HepG2 (cell line): ENCODE results near the gene PFN1. TPM values are rescaled to one million over a fixed set of nuclear protein-coding genes. Genes with fewer than 3 reads are reported as not detected.

Experiments used
- ATAD3A ChIP-seq: sonication (generic); formaldehyde crosslinking; IDR thresholded peaks from 2 replicates; pipeline ENCODE4 v1.4.0; 2020; ENCODE audit warnings: missing genetic modification reagents
- BHLHE40 ChIP-seq: IDR thresholded peaks from 2 replicates; pipeline ENCODE4 v1.6.1; 2011; ENCODE audit warnings: low read length, improper control_type of control experiment
- CAMTA2 ChIP-seq: sonication (generic); formaldehyde crosslinking; IDR thresholded peaks from 2 replicates; pipeline ENCODE4 v1.4.0; 2020; ENCODE audit warnings: mild to moderate bottlenecking, missing genetic modification reagents, borderline replicate concordance
- HDAC1 ChIP-seq: sonication (generic); formaldehyde crosslinking; IDR thresholded peaks from 2 replicates; pipeline ENCODE4 v1.5.1; 2020; ENCODE audit warnings: mild to moderate bottlenecking, missing genetic modification reagents
- HNF4A ChIP-seq: sonication (generic); formaldehyde crosslinking; IDR thresholded peaks from 2 replicates; pipeline ENCODE4 v1.4.0; 2020; ENCODE audit warnings: missing genetic modification reagents
- HNRNPL ChIP-seq: fragments of 200-400 bp; formaldehyde crosslinking; IDR thresholded peaks from 2 replicates; pipeline ENCODE4 v1.6.1; 2017; ENCODE audit warnings: mild to moderate bottlenecking, low read depth, low read length
- NRL ChIP-seq: sonication (generic); formaldehyde crosslinking; IDR thresholded peaks from 2 replicates; pipeline ENCODE4 v1.5.0; 2020; ENCODE audit warnings: missing genetic modification reagents, mild to moderate bottlenecking, moderate library complexity, borderline replicate concordance
- RXRA ChIP-seq: sonication (generic); formaldehyde crosslinking; IDR thresholded peaks from 2 replicates; pipeline ENCODE4 v1.5.1; 2020; ENCODE audit warnings: missing genetic modification reagents
- SNAI1 ChIP-seq: sonication (generic); formaldehyde crosslinking; IDR thresholded peaks from 2 replicates; pipeline ENCODE4 v1.5.0; 2020; ENCODE audit warnings: mild to moderate bottlenecking, missing genetic modification reagents, borderline replicate concordance
- TAF1 ChIP-seq: sonication (generic); formaldehyde crosslinking; IDR thresholded peaks from 2 replicates; pipeline ENCODE4 v1.4.0; 2020; ENCODE audit warnings: missing genetic modification reagents
- TARDBP ChIP-seq: sonication (generic); formaldehyde crosslinking; IDR thresholded peaks from 2 replicates; pipeline ENCODE4 v1.8.0; 2022; ENCODE audit warnings: mild to moderate bottlenecking, missing genetic modification reagents
- ZBTB21 ChIP-seq: sonication (generic); formaldehyde crosslinking; IDR thresholded peaks from 2 replicates; pipeline ENCODE4 v1.4.0; 2020; ENCODE audit warnings: missing genetic modification reagents
- ZKSCAN5 ChIP-seq: sonication (generic); formaldehyde crosslinking; IDR thresholded peaks from 2 replicates; pipeline ENCODE4 v1.5.1; 2020; ENCODE audit warnings: mild to moderate bottlenecking, missing genetic modification reagents
- ZNF160 ChIP-seq: sonication (generic); formaldehyde crosslinking; IDR thresholded peaks from 2 replicates; pipeline ENCODE4 v1.8.0; 2022; ENCODE audit warnings: mild to moderate bottlenecking, inconsistent platforms, missing genetic modification reagents
- ZNF263 ChIP-seq: sonication (generic); formaldehyde crosslinking; IDR thresholded peaks from 2 replicates; pipeline ENCODE4 v1.4.0; 2020; ENCODE audit warnings: missing genetic modification reagents
- ZNF644 ChIP-seq: IDR thresholded peaks from 2 replicates; pipeline ENCODE4 v1.6.1; 2016; ENCODE audit warnings: low read depth
- ZNF772 ChIP-seq: sonication (generic); formaldehyde crosslinking; IDR thresholded peaks from 2 replicates; pipeline ENCODE4 v1.5.0; 2020; ENCODE audit warnings: mild to moderate bottlenecking, missing genetic modification reagents
- ZSCAN30 ChIP-seq: sonication (generic); formaldehyde crosslinking; IDR thresholded peaks from 2 replicates; pipeline ENCODE4 v1.5.0; 2020; ENCODE audit warnings: mild to moderate bottlenecking, missing genetic modification reagents
- polyA plus RNA-seq, 8 experiments: library from polyadenylated mRNA; depleted of rRNA in 3 of 8; stranded (reverse) in 7 of 8; unstranded in 1 of 8; fragments of >200 nt; fragmentation: Illumina TruSeq in 4 of 8; extraction: Trizol in 4 of 8; gene quantifications; 2 replicates each; pipeline versions ENCODE4 v1.2.1 to v1.2.3, GENCODE V29; 2011 to 2016; ENCODE audit warnings: low read depth in 4 of 8, missing spikeins in 1 of 8, mixed read lengths in 1 of 8; ENCODE audit not compliant: insufficient read depth in 1 of 8
- total RNA-seq, 5 experiments: library from RNA; depleted of rRNA; stranded (reverse); fragments of >200 nt; fragmentation: Illumina TruSeq; extraction: Trizol; gene quantifications; 2 replicates each; pipeline ENCODE4 v1.2.3, GENCODE V29; 2016; ENCODE audit warnings: low read depth in 1 of 5
- TF ChIP-seq, protein P1 (sequence below): IDR thresholded peaks from 2 replicates; pipeline ENCODE4 v1.6.1; 2016; ENCODE audit warnings: low read depth, control low read depth
- TF ChIP-seq, protein P2 (sequence below): sonication (generic); formaldehyde crosslinking; IDR thresholded peaks from 2 replicates; pipeline ENCODE4 v1.4.0; 2020; ENCODE audit warnings: missing genetic modification reagents, borderline replicate concordance

The PFN1 gene
- total and polyA plus RNA-seq, 2 of the 13 experiments (the other 11 are each of a cell fraction or from before 2014, with no cell fraction given): 494 to 613 TPM

DNA sequence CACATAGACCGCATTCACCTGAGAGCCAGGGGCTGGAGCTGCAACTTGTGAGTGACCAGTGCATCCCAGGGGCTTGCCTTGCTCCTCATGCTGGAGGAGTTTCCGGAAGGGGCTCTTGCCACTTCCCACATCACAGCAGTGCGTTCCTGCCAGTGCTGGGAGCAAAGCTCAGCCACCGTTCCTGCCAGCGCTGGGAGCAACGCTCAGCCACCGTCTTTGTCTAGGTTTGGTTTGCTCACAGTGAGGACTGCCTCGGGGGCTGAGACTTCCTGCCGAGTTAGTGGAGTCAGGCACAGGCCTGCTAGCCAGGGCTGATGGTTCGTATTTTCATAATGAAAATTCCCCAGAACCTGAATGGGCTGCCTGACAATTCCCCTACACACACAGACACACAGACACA is 40.0 kb downstream of the PFN1 start (continued):
- peak; percentile 58; the same call in 1 of the 2 replicates for TF ChIP-seq TAF1 (CRISPR knock-in tag)
- peak; percentile 37; the same call in 1 of the 2 replicates for TF ChIP-seq TARDBP
- TF ChIP-seq ZNF772: peak; percentile 17; the same call in 1 of the 2 replicates
- TF ChIP-seq, protein P1, sequence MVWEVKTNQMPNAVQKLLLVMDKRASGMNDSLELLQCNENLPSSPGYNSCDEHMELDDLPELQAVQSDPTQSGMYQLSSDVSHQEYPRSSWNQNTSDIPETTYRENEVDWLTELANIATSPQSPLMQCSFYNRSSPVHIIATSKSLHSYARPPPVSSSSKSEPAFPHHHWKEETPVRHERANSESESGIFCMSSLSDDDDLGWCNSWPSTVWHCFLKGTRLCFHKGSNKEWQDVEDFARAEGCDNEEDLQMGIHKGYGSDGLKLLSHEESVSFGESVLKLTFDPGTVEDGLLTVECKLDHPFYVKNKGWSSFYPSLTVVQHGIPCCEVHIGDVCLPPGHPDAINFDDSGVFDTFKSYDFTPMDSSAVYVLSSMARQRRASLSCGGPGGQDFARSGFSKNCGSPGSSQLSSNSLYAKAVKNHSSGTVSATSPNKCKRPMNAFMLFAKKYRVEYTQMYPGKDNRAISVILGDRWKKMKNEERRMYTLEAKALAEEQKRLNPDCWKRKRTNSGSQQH: no peak
- TF ChIP-seq ZNF263 (CRISPR knock-in tag): peak; percentile 90
- no peak for TF ChIP-seq BHLHE40
- TF ChIP-seq ZNF644 (CRISPR knock-in tag): peak; percentile 35; the same call in 1 of the 2 replicates
- no peak for TF ChIP-seq ATAD3A
- TF ChIP-seq HDAC1: peak; percentile 68
- peak; percentile 31; the same call in 1 of the 2 replicates for TF ChIP-seq RXRA (CRISPR knock-in tag)
- TF ChIP-seq NRL: peak; percentile 60; the same call in 1 of the 2 replicates
- TF ChIP-seq SNAI1 (CRISPR knock-in tag): no peak
- TF ChIP-seq ZSCAN30: no peak
- peak; percentile 83 for TF ChIP-seq HNRNPL
- no peak for TF ChIP-seq ZNF160 (CRISPR knock-in tag)
- no peak for TF ChIP-seq ZKSCAN5 (CRISPR knock-in tag)
- peak; percentile 83 for TF ChIP-seq HNF4A
- no peak for TF ChIP-seq CAMTA2
- TF ChIP-seq ZBTB21 (CRISPR knock-in tag): peak; percentile 52; the same call in 1 of the 2 replicates
- TF ChIP-seq, protein P2, sequence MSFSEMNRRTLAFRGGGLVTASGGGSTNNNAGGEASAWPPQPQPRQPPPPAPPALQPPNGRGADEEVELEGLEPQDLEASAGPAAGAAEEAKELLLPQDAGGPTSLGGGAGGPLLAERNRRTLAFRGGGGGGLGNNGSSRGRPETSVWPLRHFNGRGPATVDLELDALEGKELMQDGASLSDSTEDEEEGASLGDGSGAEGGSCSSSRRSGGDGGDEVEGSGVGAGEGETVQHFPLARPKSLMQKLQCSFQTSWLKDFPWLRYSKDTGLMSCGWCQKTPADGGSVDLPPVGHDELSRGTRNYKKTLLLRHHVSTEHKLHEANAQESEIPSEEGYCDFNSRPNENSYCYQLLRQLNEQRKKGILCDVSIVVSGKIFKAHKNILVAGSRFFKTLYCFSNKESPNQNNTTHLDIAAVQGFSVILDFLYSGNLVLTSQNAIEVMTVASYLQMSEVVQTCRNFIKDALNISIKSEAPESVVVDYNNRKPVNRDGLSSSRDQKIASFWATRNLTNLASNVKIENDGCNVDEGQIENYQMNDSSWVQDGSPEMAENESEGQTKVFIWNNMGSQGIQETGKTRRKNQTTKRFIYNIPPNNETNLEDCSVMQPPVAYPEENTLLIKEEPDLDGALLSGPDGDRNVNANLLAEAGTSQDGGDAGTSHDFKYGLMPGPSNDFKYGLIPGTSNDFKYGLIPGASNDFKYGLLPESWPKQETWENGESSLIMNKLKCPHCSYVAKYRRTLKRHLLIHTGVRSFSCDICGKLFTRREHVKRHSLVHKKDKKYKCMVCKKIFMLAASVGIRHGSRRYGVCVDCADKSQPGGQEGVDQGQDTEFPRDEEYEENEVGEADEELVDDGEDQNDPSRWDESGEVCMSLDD: no peak
